Measurements from ENCODE around the gene PTRH2.

The PTRH2 gene

DNA sequence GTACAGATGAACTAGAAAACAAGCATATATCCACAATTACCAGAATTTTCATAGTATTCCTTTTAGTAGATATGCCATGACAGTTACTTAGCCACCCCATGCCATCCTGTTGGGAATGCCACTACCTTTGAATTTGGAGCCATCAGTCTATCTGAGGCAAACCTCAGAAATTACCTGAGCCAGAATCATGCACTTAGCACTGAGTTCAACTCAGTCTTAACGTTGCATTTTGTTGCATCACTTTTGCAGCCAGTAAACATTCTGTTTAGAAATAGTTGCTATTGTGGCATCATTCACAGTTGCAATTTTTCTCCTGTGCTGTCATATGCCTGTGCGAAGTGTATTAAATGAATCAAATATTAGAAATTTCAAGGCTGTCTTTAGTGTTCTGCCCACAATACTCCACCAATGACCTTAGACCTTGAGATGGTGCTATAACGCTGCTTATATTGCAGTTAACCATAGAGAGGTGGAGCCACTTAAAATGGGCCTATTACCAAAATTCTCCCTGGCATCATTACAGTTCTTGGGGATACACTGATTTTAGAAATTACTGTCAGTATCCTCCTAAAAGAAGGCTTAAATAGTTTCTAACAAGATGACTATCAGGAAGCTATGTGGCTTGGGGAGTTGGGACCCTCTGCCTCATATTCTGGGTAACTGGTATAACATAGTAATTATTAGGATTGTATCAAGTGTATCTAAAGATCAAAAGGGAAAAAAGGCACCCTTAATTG, 11.1 kb downstream of the PTRH2 start:
- no peak overlapping the region for H2AFZ ChIP-seq (ENCODE audit: low read length, unreplicated experiment)
- no peaks in the 10 kb centered on the region for H3K4me1 ChIP-seq (ENCODE audit: control insufficient read depth, insufficient read depth, low read length, unreplicated experiment)
- H3K27ac ChIP-seq (ENCODE audit: low read depth, low read length): peak overlapping the region; percentile 43
- no peaks in the 10 kb centered on the region for H3K27me3 ChIP-seq (ENCODE audit: insufficient read depth, low read length)
- H3K79me2 ChIP-seq (ENCODE audit: control insufficient read depth, insufficient read depth, low read length, unreplicated experiment): peaks cover 65% of the 10 kb centered on the region
- no peak overlapping the region for H3K4me3 ChIP-seq (ENCODE audit: low read depth, low read length)
- peaks cover 54% of the 10 kb centered on the region for H3K36me3 ChIP-seq (ENCODE audit: insufficient read depth, low read length)

DNA sequence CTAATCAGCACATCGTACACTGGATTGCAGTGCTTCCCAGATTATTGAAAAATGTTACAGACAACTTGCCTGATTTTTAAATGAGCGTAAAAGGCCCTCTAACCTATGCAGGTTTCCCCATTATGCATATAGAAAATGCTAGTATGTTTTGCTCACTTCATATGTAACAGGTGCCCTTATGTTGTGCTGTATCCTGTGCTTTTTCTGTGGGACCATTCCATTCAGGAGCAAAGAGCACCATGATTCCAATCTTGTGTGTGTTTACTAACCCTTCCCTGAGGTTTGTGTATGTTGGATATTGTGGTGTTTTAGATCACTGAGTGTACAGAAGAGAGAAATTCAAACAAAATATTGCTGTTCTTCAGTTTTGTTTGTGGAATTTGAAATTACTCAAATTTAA, 12.9 kb downstream of the PTRH2 start:
- no peak overlapping the region for H3K27ac ChIP-seq (ENCODE audit: low read depth, low read length)
- peaks cover 60% of the 10 kb centered on the region for H3K79me2 ChIP-seq (ENCODE audit: control insufficient read depth, insufficient read depth, low read length, unreplicated experiment)
- H3K36me3 ChIP-seq (ENCODE audit: insufficient read depth, low read length): peaks cover 63% of the 10 kb centered on the region
- no peaks in the 10 kb centered on the region for H3K4me1 ChIP-seq (ENCODE audit: control insufficient read depth, insufficient read depth, low read length, unreplicated experiment)
- H3K4me3 ChIP-seq (ENCODE audit: low read depth, low read length): no peak overlapping the region
- H2AFZ ChIP-seq (ENCODE audit: low read length, unreplicated experiment): no peak overlapping the region
- H3K27me3 ChIP-seq (ENCODE audit: insufficient read depth, low read length): no peaks in the 10 kb centered on the region

DNA sequence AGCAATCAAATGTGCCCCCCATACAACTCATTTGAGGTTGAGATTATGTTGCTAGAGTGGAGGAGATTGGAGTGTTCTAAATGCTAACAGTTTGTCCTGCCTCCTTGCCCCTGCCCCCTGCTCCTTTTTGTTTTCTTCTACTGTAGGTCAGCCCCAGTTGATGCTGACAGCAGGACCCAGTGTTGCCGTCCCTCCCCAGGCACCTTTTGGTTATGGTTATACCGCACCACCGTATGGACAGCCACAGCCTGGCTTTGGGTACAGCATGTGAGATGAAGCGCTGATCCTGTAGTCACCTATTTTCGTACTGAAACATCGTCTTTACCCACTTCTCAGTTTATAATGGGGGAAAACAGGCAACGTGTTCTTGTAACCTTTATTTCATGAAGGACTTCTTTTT, 13.6 kb downstream of the PTRH2 start:
- Histone ChIP-seq H3K27me3 (ENCODE audit: insufficient read depth, low read length) (no peaks in the 10 kb centered on the region), H2AFZ (ENCODE audit: low read length, unreplicated experiment) (no peak overlapping the region), H3K27ac (ENCODE audit: low read depth, low read length) (no peak overlapping the region), H3K79me2 (ENCODE audit: control insufficient read depth, insufficient read depth, low read length, unreplicated experiment) (peaks cover 54% of the 10 kb centered on the region), H3K4me3 (ENCODE audit: low read depth, low read length) (no peak overlapping the region), H3K4me1 (ENCODE audit: control insufficient read depth, insufficient read depth, low read length, unreplicated experiment) (no peaks in the 10 kb centered on the region), H3K36me3 (ENCODE audit: insufficient read depth, low read length) (peaks cover 57% of the 10 kb centered on the region)

DNA sequence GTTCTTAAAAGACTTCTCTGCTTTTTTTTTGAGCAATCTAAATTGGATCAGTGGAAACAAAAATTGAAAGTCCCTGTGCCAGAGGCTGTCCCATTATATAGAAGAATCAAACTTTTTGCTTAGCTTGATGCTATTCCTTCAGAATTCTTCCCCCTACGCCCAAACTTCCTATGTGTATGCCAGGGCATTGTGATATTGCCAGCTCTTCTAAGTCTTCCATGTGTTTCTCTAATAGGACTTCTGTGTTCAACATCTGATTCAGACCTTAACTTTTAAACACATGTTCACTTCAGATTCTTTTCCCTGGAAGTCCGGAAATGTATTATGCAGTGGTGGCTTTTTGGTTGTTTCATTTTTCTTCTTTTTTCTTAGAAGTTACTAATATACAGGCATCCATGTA, 18.7 kb downstream of the PTRH2 start:
- Histone ChIP-seq H3K4me1 (ENCODE audit: control insufficient read depth, insufficient read depth, low read length, unreplicated experiment) (no peaks in the 10 kb centered on the region), H3K36me3 (ENCODE audit: insufficient read depth, low read length) (peaks cover 42% of the 10 kb centered on the region), H3K79me2 (ENCODE audit: control insufficient read depth, insufficient read depth, low read length, unreplicated experiment) (peaks cover 33% of the 10 kb centered on the region), H3K27ac (ENCODE audit: low read depth, low read length) (no peak overlapping the region), H3K27me3 (ENCODE audit: insufficient read depth, low read length) (no peaks in the 10 kb centered on the region), H3K4me3 (ENCODE audit: low read depth, low read length) (no peak overlapping the region), H2AFZ (ENCODE audit: low read length, unreplicated experiment) (no peak overlapping the region)

DNA sequence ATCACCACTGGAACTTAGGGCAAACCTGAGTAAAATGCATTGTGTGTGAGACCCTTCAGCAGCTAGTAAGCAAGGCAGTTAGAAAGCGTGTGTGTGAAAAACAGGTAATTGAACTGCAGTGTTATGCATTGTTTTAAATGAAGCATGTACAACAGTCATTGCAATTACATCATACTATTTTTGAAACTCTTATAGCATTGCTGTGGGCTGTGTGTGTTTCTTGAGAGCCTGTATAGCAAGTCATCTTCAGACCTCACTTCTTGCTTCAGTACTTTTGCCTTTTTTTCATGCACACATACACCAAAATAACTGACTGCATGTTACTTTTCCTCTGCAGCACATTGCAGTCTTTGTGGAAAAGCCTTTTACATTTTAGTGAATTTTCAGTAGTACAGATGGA, 19.2 kb downstream of the PTRH2 start:
- H3K4me3 ChIP-seq (ENCODE audit: low read depth, low read length): no peak overlapping the region
- H2AFZ ChIP-seq (ENCODE audit: low read length, unreplicated experiment): no peak overlapping the region
- H3K27me3 ChIP-seq (ENCODE audit: insufficient read depth, low read length): no peaks in the 10 kb centered on the region
- H3K36me3 ChIP-seq (ENCODE audit: insufficient read depth, low read length): peaks cover 47% of the 10 kb centered on the region
- no peaks in the 10 kb centered on the region for H3K4me1 ChIP-seq (ENCODE audit: control insufficient read depth, insufficient read depth, low read length, unreplicated experiment)
- no peak overlapping the region for H3K27ac ChIP-seq (ENCODE audit: low read depth, low read length)
- peaks cover 33% of the 10 kb centered on the region for H3K79me2 ChIP-seq (ENCODE audit: control insufficient read depth, insufficient read depth, low read length, unreplicated experiment)

DNA sequence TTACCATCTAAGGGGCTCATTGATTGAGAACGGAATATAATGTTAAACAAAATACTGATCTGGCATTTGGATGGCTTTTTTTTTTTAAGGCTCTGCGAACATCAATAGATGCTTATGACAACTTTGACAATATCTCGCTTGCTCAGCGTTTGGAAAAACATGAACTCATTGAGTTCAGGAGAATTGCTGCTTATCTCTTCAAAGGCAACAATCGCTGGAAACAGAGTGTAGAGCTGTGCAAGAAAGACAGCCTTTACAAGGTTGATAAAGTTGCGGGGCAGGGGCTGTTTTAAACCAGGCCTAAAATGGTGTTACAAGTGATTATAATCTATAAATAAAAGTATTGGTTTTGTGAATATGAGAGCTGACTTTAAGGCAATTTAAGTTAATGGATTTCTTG, 22.3 kb downstream of the PTRH2 start:
- H3K4me1 ChIP-seq (ENCODE audit: control insufficient read depth, insufficient read depth, low read length, unreplicated experiment): no peaks in the 10 kb centered on the region
- H3K79me2 ChIP-seq (ENCODE audit: control insufficient read depth, insufficient read depth, low read length, unreplicated experiment): peaks cover 28% of the 10 kb centered on the region
- H3K27ac ChIP-seq (ENCODE audit: low read depth, low read length): no peak overlapping the region
- H3K4me3 ChIP-seq (ENCODE audit: low read depth, low read length): no peak overlapping the region
- no peak overlapping the region for H2AFZ ChIP-seq (ENCODE audit: low read length, unreplicated experiment)
- H3K36me3 ChIP-seq (ENCODE audit: insufficient read depth, low read length): peaks cover 65% of the 10 kb centered on the region
- H3K27me3 ChIP-seq (ENCODE audit: insufficient read depth, low read length): no peaks in the 10 kb centered on the region

DNA sequence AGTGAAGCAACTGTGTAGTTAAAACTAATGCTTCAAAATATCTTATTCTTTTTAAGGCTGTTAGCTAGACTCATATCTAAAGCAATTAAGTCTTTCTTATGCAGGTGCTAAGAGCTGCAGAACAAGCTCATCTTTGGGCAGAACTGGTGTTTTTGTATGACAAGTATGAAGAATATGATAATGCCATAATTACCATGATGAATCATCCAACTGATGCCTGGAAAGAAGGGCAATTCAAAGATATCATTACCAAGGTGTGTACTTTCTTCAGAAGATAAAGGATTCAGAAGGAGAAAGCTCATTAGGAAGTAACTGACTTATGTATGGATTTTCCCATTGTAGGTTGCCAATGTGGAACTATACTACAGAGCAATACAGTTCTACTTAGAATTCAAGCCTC, 23.9 kb downstream of the PTRH2 start:
- Histone ChIP-seq H3K36me3 (ENCODE audit: insufficient read depth, low read length) (peaks cover 72% of the 10 kb centered on the region), H2AFZ (ENCODE audit: low read length, unreplicated experiment) (no peak overlapping the region), H3K27me3 (ENCODE audit: insufficient read depth, low read length) (no peaks in the 10 kb centered on the region), H3K27ac (ENCODE audit: low read depth, low read length) (no peak overlapping the region), H3K79me2 (ENCODE audit: control insufficient read depth, insufficient read depth, low read length, unreplicated experiment) (peaks cover 26% of the 10 kb centered on the region), H3K4me3 (ENCODE audit: low read depth, low read length) (no peak overlapping the region), H3K4me1 (ENCODE audit: control insufficient read depth, insufficient read depth, low read length, unreplicated experiment) (peaks cover 3% of the 10 kb centered on the region)

DNA sequence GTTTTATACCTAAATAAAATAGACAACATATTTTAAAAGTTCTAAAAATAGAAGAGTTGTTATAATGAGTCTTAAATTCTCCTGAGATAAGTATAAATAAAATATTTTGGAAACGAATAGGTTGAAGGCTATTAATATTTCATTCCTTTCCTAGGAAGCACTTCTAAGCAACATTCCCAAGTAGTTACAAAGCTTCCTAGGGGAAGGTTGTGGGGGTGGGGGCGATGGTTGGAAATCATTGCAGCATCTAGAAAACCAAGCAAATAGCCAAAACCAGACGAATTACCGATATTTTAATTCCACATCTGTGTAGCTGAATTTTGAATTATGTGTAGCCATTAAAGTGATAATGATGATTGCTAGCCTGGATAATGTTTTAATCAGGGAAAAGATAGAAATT, 26.9 kb downstream of the PTRH2 start:
- H3K27me3 ChIP-seq (ENCODE audit: insufficient read depth, low read length): no peaks in the 10 kb centered on the region
- H3K4me3 ChIP-seq (ENCODE audit: low read depth, low read length): no peak overlapping the region
- H3K79me2 ChIP-seq (ENCODE audit: control insufficient read depth, insufficient read depth, low read length, unreplicated experiment): peaks cover 36% of the 10 kb centered on the region
- H2AFZ ChIP-seq (ENCODE audit: low read length, unreplicated experiment): no peak overlapping the region
- H3K4me1 ChIP-seq (ENCODE audit: control insufficient read depth, insufficient read depth, low read length, unreplicated experiment): peaks cover 3% of the 10 kb centered on the region
- H3K27ac ChIP-seq (ENCODE audit: low read depth, low read length): no peak overlapping the region
- H3K36me3 ChIP-seq (ENCODE audit: insufficient read depth, low read length): peaks cover 83% of the 10 kb centered on the region

DNA sequence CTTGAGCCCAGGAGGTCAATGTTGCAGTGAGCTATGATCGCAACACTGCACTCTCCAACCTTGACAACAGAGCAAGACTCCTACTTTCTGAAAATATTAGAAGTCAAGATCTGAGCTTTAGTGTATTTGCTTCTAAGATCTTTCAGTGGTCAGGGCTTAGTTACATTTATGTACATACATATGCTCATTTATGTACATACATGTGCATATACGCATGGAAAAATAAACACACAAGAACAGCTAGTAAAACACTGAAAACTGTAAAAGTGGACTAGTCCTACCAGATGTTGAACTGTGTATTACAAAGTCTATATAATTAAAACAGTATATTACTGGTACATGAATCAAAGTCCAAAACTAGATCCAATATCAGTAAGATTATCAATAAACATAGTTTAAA, 28.3 kb downstream of the PTRH2 start:
- Histone ChIP-seq H3K36me3 (ENCODE audit: insufficient read depth, low read length) (peaks cover 87% of the 10 kb centered on the region), H3K27ac (ENCODE audit: low read depth, low read length) (no peak overlapping the region), H3K4me3 (ENCODE audit: low read depth, low read length) (no peak overlapping the region), H3K79me2 (ENCODE audit: control insufficient read depth, insufficient read depth, low read length, unreplicated experiment) (peaks cover 36% of the 10 kb centered on the region), H3K27me3 (ENCODE audit: insufficient read depth, low read length) (no peaks in the 10 kb centered on the region), H3K4me1 (ENCODE audit: control insufficient read depth, insufficient read depth, low read length, unreplicated experiment) (peaks cover 3% of the 10 kb centered on the region), H2AFZ (ENCODE audit: low read length, unreplicated experiment) (no peak overlapping the region)

DNA sequence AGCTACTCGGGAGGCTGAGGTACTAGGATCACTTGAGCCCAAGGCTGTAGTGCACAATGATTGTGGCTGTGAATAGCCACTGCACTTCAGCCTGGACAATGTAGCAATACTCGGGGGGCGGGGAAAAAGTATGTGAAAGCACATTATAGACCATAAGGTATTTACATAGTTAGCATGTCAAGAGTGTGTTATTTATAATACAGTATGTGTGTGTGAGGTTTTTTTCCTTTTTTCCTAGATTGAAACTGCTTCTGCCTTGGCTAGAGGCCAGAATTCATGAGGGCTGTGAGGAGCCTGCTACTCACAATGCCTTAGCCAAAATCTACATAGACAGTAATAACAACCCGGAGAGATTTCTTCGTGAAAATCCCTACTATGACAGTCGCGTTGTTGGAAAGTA, 30.5 kb downstream of the PTRH2 start:
- Histone ChIP-seq H3K36me3 (ENCODE audit: insufficient read depth, low read length) (peaks cover 77% of the 10 kb centered on the region), H3K4me1 (ENCODE audit: control insufficient read depth, insufficient read depth, low read length, unreplicated experiment) (peaks cover 3% of the 10 kb centered on the region), H3K27ac (ENCODE audit: low read depth, low read length) (no peak overlapping the region)

DNA sequence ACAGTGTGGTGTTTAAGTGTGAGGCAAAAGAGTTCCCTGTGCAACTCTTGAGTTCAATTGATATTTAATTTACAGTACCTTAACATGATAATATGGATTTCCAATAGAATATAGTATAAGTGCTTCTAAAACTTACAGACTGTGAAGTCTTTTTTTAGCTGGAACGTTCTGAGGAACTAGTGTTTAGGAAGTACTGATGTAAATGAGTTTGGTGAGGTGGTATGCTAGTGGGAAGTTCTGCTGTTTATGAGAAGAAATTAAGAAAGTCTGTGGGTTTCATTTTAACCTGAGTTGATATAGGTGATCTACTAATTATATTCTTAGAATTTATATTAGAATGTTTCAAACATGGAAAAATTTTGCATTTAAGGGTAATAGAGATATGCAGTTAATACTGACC, 32.0 kb downstream of the PTRH2 start:
- H3K36me3 ChIP-seq (ENCODE audit: insufficient read depth, low read length): peaks cover 62% of the 10 kb centered on the region
- no peak overlapping the region for H2AFZ ChIP-seq (ENCODE audit: low read length, unreplicated experiment)
- H3K79me2 ChIP-seq (ENCODE audit: control insufficient read depth, insufficient read depth, low read length, unreplicated experiment): peaks cover 60% of the 10 kb centered on the region
- peaks cover 14% of the 10 kb centered on the region for H3K4me1 ChIP-seq (ENCODE audit: control insufficient read depth, insufficient read depth, low read length, unreplicated experiment)
- no peaks in the 10 kb centered on the region for H3K27me3 ChIP-seq (ENCODE audit: insufficient read depth, low read length)
- no peak overlapping the region for H3K4me3 ChIP-seq (ENCODE audit: low read depth, low read length)
- no peak overlapping the region for H3K27ac ChIP-seq (ENCODE audit: low read depth, low read length)

More for the DNA sequence above, 30.5 kb downstream of the PTRH2 start:
- Histone ChIP-seq H3K27me3 (ENCODE audit: insufficient read depth, low read length) (no peaks in the 10 kb centered on the region), H3K79me2 (ENCODE audit: control insufficient read depth, insufficient read depth, low read length, unreplicated experiment) (peaks cover 52% of the 10 kb centered on the region), H3K4me3 (ENCODE audit: low read depth, low read length) (no peak overlapping the region), H2AFZ (ENCODE audit: low read length, unreplicated experiment) (no peak overlapping the region)
